ENCODE results near the gene KCTD17. TPM values are rescaled to one million over a fixed set of nuclear protein-coding genes. Genes with fewer than 3 reads are reported as not detected.

The KCTD17 gene
- total and polyA plus RNA-seq, 2 of the 4 experiments (the other 2 are of a cell fraction): 28.3 to 37.3 TPM

DNA sequence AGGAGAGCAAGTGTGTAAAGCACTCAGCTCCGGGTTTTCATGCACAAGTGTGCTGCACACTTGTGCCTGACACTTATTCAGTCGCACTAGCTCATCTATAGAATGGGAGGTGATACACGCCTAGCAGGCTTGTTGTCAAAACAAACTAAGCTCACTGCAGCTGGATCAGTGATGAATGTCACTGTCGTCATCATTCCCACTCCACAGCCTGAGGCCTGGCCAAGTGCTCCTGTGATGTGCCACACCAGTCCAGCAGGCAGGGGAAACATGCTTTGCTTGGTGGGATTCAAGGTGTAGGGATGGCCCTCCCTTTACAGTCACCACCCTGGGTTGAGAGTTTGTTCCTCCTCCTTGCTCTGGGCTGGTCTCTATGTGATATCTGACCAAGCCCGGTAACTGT, 25.2 kb upstream of the KCTD17 start:
- in situ Hi-C loops (cut with MboI; ENCODE audit: low sequenced_read_pairs): no loop called here
- no peak overlapping the region for H3K4ac ChIP-seq (ENCODE audit: low read depth, low read length)
- no peak overlapping the region for H3K27ac ChIP-seq (ENCODE audit: insufficient read depth, low read length)
- intact Hi-C loops (cut with micrococcal nuclease): no loop called here
- no peak overlapping the region for H3K9ac ChIP-seq (ENCODE audit: low read depth, low read length)
- H3K4me2 ChIP-seq (ENCODE audit: low read depth, low read length): no peak overlapping the region
- H3K27me3 ChIP-seq (ENCODE audit: control insufficient read depth, insufficient read depth, low read length): no peaks in the 10 kb centered on the region
- dilution Hi-C loops (cut with HindIII; ENCODE audit: low sequenced_read_pairs, unreplicated experiment): no loop called here
- H4K8ac ChIP-seq (ENCODE audit: low read depth in 2 of 2, low read length in 2 of 2): no peak overlapping the region
- H3K36me3 ChIP-seq (ENCODE audit: control insufficient read depth, insufficient read depth, low read length): peaks cover 44% of the 10 kb centered on the region
- no peak overlapping the region for H3K4me3 ChIP-seq (ENCODE audit: insufficient read depth, low read depth, low read length)
- TF ChIP-seq POLR2A (IDR thresholded peaks at IDR 0.05; ENCODE audit: low read depth, low read length) (no peak), SMC3 (IDR thresholded peaks at IDR 0.05; ENCODE audit: low read depth, low read length) (no peak), CEBPB (IDR thresholded peaks at IDR 0.05; ENCODE audit: low read depth, low read length) (no peak), NFE2L2 (IDR thresholded peaks at IDR 0.05; ENCODE audit: low read depth, low read length) (no peak), RFX5 (IDR thresholded peaks at IDR 0.05; ENCODE audit: low read depth, low read length) (no peak), MAZ (IDR thresholded peaks at IDR 0.05; ENCODE audit: borderline replicate concordance, low read depth, low read length) (no peak), MAFK (IDR thresholded peaks at IDR 0.05; ENCODE audit: low read depth, low read length) (no peak), BHLHE40 (IDR thresholded peaks at IDR 0.05; ENCODE audit: low read depth, low read length) (no peak), RAD21 (IDR thresholded peaks at IDR 0.05; ENCODE audit: low read length) (no peak)
- H3K14ac ChIP-seq (replicated peaks; ENCODE audit: low read depth, low read length): no peak overlapping the region
- H3K56ac ChIP-seq (ENCODE audit: extremely low read depth, insufficient read depth, low read length): no peak overlapping the region
- H3K18ac ChIP-seq (ENCODE audit: low read depth, low read length): no peak overlapping the region
- H3K9me1 ChIP-seq (ENCODE audit: insufficient read depth, low read length): peaks cover 10% of the 10 kb centered on the region; the same call in 1 of the 2 replicates
- H3K79me1 ChIP-seq (ENCODE audit: low read depth in 1 of 2, low read length in 2 of 2): peaks cover 0 to 37% of the 10 kb centered on the region in 2 experiments; a peak in 3 of 4 replicates
- H3K9me3 ChIP-seq (ENCODE audit: control insufficient read depth, insufficient read depth, low read length): no peaks in the 10 kb centered on the region
- DNase-seq (no peak), ATAC-seq (ENCODE audit: low read depth) (no peak)
- H2AK5ac ChIP-seq (ENCODE audit: low read depth, low read length): no peak overlapping the region
- H2BK5ac ChIP-seq (ENCODE audit: low read depth, low read length, poor library complexity, severe bottlenecking): no peak overlapping the region
- WGBS, 2 experiments (ENCODE audit: extremely low coverage in 2 of 2, insufficient read length in 1 of 2): 83% methylated on average over 1 of the region's 5 CpGs; no CpG with 5 or more reads in 1 of the 2 experiments
- H4K20me1 ChIP-seq (ENCODE audit: insufficient read depth, low read length): peaks cover 24% of the 10 kb centered on the region
- H3K23ac ChIP-seq (ENCODE audit: low read depth, low read length): no peak overlapping the region
- no TSS peak for BruUV-seq (replicated peaks)
- H4K91ac ChIP-seq (ENCODE audit: insufficient read depth, low read depth, low read length): no peak overlapping the region
- no peak overlapping the region for H2BK20ac ChIP-seq (ENCODE audit: low read depth, low read length)
- H2BK120ac ChIP-seq (ENCODE audit: low read depth, low read length): no peak overlapping the region
- no peak overlapping the region for H2BK15ac ChIP-seq (ENCODE audit: low read depth, low read length)
- ChIA-PET POLR2A (ENCODE audit: unreplicated experiment) (no interaction called here), CTCF (interaction anchor here (0.9 to 1.2 kb wide), 2 partner anchors 17 to 20 kb away, joined by 3 read pairs; no protein-coding TSS in a partner anchor)
- peak overlapping the region; percentile 10 for H2AK9ac ChIP-seq (replicated peaks; ENCODE audit: low read depth, low read length, poor library complexity)
- H2AFZ ChIP-seq (replicated peaks; ENCODE audit: low read length, poor library complexity): no peak overlapping the region
- no peak overlapping the region for H4K5ac ChIP-seq (ENCODE audit: low read depth, low read length)
- H3K4me1 ChIP-seq (ENCODE audit: control insufficient read depth, insufficient read depth, low read length): no peaks in the 10 kb centered on the region

All from IMR-90 (cell line).